BLaER1 treated with 17β-estradiol and CSF1 and Interleukin-3, amounts not matched to agents 10 nM and 100 nM (cell line): ENCODE data around the gene CSMD2.
"Not testable (repeated sequence)": the region's sequence is repeated elsewhere in the genome, so short reads cannot be mapped to it uniquely, and the experiment has no call there.

Source experiments
- H3K27ac ChIP-seq, 11 experiments: shearing (Covaris generic); formaldehyde crosslinking; 2 replicates each; pipeline ENCODE4 v1.8.1; 2022
- H3K27me3 ChIP-seq, 11 experiments: shearing (Covaris generic); formaldehyde crosslinking; 2 replicates each; pipeline ENCODE4 v1.8.1; 2022
- H3K36me3 ChIP-seq, 11 experiments: shearing (Covaris generic); formaldehyde crosslinking; 2 replicates each; pipeline ENCODE4 v1.8.1; 2022
- H3K4me1 ChIP-seq, 10 experiments: shearing (Covaris generic); formaldehyde crosslinking; 2 replicates each; pipeline ENCODE4 v1.8.1; 2022
- H3K4me2 ChIP-seq, 11 experiments: shearing (Covaris generic); formaldehyde crosslinking; 2 replicates each; pipeline ENCODE4 v1.8.1; 2022
- H3K4me3 ChIP-seq, 10 experiments: shearing (Covaris generic); formaldehyde crosslinking; 2 replicates each; pipeline ENCODE4 v1.8.1; 2022
- H3K9ac ChIP-seq, 11 experiments: shearing (Covaris generic); formaldehyde crosslinking; 2 replicates each; pipeline ENCODE4 v1.8.1; 2022
- H3K9me3 ChIP-seq, 11 experiments: shearing (Covaris generic); formaldehyde crosslinking; replicated peaks in 1 of 11; 2 replicates each; pipeline ENCODE4 v1.8.1; 2022
- H4K20me1 ChIP-seq, 11 experiments: shearing (Covaris generic); formaldehyde crosslinking; 2 replicates each; pipeline ENCODE4 v1.8.1; 2022
- Cebpa-rat ChIP-seq, 11 experiments: shearing (Covaris generic); IDR thresholded peaks; 2 replicates each; pipeline ENCODE4 v1.8.1; 2022

CSMD2 gene

DNA sequence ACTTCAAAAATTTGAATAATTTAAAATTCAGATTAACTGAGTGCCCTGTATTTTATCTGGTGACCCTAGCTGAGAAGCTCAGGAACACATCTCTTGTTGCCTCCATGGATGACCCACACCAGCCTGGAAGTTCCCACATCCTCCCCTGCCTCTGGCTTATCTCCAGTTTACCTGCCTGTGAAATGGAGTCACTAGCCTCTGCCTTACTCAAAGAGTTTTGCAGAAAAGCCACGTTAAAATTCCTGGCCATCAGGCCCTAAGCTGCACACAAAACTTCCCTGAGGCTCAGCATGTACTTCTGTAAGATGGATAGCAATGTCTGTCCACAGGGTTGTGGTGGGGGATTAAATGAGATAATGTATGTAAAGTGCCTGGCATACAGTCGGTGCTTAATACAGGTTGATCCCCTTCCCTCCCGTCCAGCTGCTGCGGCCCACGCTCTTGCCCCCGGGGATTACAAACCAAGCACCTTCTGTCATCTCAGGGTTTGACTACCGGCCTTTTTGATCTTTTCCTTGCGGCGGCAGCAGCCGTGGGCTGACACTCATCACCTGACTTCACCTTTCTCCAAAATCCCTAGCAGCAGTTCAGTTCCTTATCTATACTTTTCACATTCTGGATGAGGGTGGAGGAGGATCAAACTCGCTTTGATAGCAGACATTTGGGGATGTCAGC lies 136.5 kb downstream of the CSMD2 start:
- Histone ChIP-seq H3K27ac (no peak overlapping the region), H3K27me3 (no peaks in the 10 kb centered on the region), H3K36me3 (no peaks in the 10 kb centered on the region), H3K9ac (no peak overlapping the region), H3K4me3 (no peak overlapping the region), H4K20me1 (no peaks in the 10 kb centered on the region), H3K4me2 (no peak overlapping the region), H3K9me3 (no peaks in the 10 kb centered on the region), H3K4me1 (0 out of 20 replicates have a peak, but pooled peaks cover 0 to 5% (median 0%) of the 10 kb centered on the region in 10 experiments)
- no peak for TF ChIP-seq Cebpa-rat (IDR thresholded peaks at IDR 0.05)

DNA sequence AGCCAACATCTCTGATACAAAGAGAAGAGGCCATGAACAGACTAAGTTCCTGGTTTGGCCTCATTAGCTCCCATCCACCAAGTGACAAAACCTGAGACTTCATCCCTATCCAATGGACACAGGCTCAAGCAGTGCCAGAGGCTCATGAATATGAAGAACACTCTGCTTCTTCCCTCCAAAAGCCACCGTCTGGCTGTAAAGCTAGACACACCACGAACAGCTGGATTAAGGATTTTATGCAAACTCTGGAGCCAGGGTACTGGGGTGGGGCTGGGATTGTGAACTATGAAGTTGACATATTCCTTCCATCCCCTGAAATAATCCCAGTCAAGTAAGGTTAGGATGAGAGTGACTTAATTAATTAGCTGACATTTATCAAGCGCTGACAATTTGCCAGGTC lies 139.4 kb downstream of the CSMD2 start:
- H3K4me1 ChIP-seq: 0 out of 20 replicates have a peak, but pooled peaks cover 0 to 5% (median 0%) of the 10 kb centered on the region in 10 experiments
- H3K27ac ChIP-seq: no peak overlapping the region
- H3K27me3 ChIP-seq: no peaks in the 10 kb centered on the region
- TF ChIP-seq Cebpa-rat (IDR thresholded peaks at IDR 0.05): no peak
- no peak overlapping the region for H3K9ac ChIP-seq
- H4K20me1 ChIP-seq: no peaks in the 10 kb centered on the region
- no peak overlapping the region for H3K4me2 ChIP-seq
- no peak overlapping the region for H3K4me3 ChIP-seq
- no peaks in the 10 kb centered on the region for H3K9me3 ChIP-seq
- H3K36me3 ChIP-seq: no peaks in the 10 kb centered on the region

DNA sequence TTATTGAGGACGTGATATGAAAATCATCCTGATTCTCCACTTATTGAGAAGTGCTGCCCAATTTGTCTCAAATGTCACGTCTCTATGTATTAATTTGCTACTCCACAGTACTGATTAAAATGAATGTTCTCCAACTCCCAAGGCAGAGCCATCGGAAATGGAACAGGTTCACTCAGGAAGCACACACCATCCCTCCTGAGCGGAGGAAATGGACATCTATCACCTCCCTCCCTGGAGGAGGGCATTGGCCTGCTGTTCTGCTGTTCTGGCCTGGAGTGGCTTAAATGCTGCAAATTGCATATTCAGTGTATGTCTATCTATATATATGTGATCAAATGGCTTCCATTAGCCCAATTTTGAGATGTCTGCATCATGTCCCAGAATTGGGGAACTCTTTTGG lies 140.5 kb downstream of the CSMD2 start:
- no peaks in the 10 kb centered on the region for H4K20me1 ChIP-seq
- no peak overlapping the region for H3K27ac ChIP-seq
- 0 out of 22 replicates have a peak overlapping the region, but pooled peaks of 1 of the 11 experiments have one; percentile 37 for H3K4me2 ChIP-seq
- no peaks in the 10 kb centered on the region for H3K36me3 ChIP-seq
- no peak overlapping the region for H3K9ac ChIP-seq
- H3K4me3 ChIP-seq: no peak overlapping the region
- H3K27me3 ChIP-seq: no peaks in the 10 kb centered on the region
- 0 out of 20 replicates have a peak, but pooled peaks cover 0 to 5% (median 0%) of the 10 kb centered on the region in 10 experiments for H3K4me1 ChIP-seq
- no peak for TF ChIP-seq Cebpa-rat (IDR thresholded peaks at IDR 0.05)
- H3K9me3 ChIP-seq: no peaks in the 10 kb centered on the region

DNA sequence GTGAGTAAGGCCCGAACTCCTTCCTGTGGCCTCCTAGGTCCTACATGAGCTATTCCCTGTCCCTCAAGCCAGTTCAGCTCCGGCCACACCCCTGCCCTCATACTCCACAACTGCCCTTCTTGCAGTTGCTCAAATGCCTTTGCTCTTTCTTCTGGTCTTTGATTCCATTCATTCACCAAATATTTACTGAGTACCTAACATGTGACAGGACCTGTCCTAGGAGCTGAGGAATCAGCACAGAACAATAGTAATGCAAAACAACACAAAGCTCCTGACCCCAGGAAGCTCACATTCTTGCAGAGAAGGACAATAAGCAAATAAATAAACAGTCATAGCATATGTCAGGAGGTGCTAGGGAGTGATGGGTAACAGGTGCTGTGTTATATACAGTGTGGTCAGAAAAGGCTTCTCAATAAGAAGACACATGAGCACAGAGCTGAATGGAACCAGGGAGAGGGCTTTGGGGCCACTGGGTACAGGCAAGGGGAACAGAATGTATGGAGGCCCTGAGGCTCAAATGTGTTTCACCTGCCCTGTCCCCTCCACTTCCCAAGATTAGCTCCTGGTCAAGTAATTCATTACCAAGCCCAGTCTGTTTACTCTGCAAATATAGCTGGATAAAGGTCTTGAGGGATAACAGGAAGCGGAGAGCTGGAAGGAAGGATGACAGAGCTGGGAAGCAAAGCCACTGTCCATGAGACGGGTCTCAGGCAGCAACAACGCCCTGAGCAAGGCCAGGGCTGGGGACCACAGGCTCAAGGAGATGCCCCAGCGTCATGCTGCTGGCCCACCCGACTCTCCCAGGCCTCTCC lies 145.1 kb downstream of the CSMD2 start:
- Histone ChIP-seq H3K27me3 (no peaks in the 10 kb centered on the region), H3K36me3 (no peaks in the 10 kb centered on the region), H3K4me2 (no peak overlapping the region), H3K9me3 (no peaks in the 10 kb centered on the region; a peak in 1 of 22 replicates), H3K9ac (no peak overlapping the region), H3K4me3 (no peak overlapping the region), H3K27ac (no peak overlapping the region), H4K20me1 (no peaks in the 10 kb centered on the region), H3K4me1 (0 out of 20 replicates have a peak, but pooled peaks cover 0 to 11% (median 0%) of the 10 kb centered on the region in 10 experiments)
- TF ChIP-seq Cebpa-rat (IDR thresholded peaks at IDR 0.05): no peak

DNA sequence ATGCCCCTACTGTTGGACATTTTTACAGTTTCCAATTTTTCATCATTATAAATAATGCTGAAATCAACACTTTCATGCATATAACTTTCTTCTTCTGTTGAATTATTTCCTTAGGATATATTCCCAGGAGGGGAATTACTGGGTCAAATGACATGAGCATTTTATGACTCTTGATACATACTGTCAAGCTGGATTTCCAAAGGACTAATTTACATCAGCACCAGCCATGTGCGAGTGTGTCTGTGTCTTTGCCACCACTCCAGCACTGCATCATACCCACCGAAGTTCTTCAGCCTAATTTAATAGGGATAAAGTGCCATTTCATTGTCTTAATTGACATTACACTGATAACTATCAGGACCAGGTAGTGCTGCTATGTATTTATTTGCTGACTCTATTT lies 146.7 kb downstream of the CSMD2 start:
- TF ChIP-seq Cebpa-rat (IDR thresholded peaks at IDR 0.05): no peak
- no peak overlapping the region for H3K4me3 ChIP-seq
- no peak overlapping the region for H3K9ac ChIP-seq
- no peaks in the 10 kb centered on the region for H3K36me3 ChIP-seq
- 0 out of 20 replicates have a peak, but pooled peaks cover 0 to 7% (median 0%) of the 10 kb centered on the region in 10 experiments for H3K4me1 ChIP-seq
- no peak overlapping the region for H3K4me2 ChIP-seq
- no peaks in the 10 kb centered on the region for H3K27me3 ChIP-seq
- no peaks in the 10 kb centered on the region; a peak in 1 of 22 replicates for H3K9me3 ChIP-seq
- no peak overlapping the region for H3K27ac ChIP-seq
- H4K20me1 ChIP-seq: no peaks in the 10 kb centered on the region

DNA sequence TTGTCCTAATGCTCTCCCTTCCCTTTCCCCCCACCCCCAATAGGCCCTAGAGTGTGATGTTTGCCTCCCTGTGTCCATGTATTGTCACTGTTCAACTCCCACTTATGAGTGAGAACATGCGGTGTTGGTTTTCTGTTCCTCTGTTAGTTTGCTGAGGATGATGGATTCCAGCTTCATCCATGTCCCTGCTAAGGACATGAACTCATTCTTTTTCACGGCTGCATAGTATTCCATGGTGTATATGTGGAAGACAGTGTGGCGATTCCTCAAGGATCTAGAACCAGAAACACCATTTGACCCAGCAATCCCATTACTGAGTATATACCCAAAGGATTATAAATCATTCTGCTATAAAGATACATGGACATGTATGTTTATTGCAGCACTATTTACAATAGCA lies 148.7 kb downstream of the CSMD2 start:
- H3K4me3 ChIP-seq, H3K4me1 ChIP-seq, H3K9me3 ChIP-seq: not testable (repeated sequence)

DNA sequence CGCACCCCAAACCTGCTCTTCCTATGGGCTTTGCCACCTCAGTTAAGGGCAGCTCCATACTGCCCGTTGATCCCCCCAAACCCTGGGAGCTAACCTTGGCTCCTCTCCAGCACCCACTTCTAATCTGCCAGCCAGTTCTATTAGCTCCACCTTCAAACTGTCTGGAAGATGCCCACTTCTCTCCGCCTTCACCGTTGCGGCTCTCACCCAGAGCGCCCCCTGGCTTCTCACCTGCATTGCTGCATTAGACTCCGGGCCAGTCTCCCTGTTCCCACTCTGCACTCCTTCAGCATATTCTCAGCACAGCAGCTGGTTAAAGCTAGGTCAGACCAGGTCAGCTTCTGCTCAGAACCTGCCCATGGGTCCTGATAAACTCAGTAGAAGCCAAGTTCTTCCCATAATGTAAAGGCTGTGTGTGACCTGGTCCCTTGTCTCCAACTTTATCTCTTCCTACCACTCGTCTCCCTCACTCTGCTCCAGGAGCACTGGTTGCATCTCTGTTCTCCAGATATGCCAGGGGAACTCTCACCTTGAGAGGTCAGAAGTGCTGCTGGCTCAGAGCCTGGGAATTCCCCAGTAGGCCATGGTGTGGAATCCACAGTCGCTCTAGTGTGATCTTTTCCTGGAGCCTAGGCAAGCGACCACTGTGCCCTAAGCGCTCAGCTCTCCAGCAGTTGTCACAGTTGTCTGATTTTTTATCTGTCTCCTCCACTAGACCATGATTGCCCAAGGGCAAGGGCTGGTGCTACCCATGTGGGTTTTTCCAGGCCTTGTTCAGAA lies 150.9 kb downstream of the CSMD2 start:
- Histone ChIP-seq H3K9me3 (no peaks in the 10 kb centered on the region; a peak in 1 of 22 replicates), H3K27ac (no peak overlapping the region), H3K4me2 (no peak overlapping the region), H3K27me3 (no peaks in the 10 kb centered on the region), H3K4me1 (0 out of 20 replicates have a peak, but pooled peaks cover 0 to 7% (median 0%) of the 10 kb centered on the region in 10 experiments), H3K36me3 (no peaks in the 10 kb centered on the region), H3K4me3 (no peak overlapping the region), H4K20me1 (no peaks in the 10 kb centered on the region), H3K9ac (no peak overlapping the region)
- no peak for TF ChIP-seq Cebpa-rat (IDR thresholded peaks at IDR 0.05)

More for the DNA sequence above, 148.7 kb downstream of the CSMD2 start:
- not testable (repeated sequence) for H3K4me2 ChIP-seq, H3K27ac ChIP-seq, H3K36me3 ChIP-seq, H3K27me3 ChIP-seq, H4K20me1 ChIP-seq, H3K9ac ChIP-seq

DNA sequence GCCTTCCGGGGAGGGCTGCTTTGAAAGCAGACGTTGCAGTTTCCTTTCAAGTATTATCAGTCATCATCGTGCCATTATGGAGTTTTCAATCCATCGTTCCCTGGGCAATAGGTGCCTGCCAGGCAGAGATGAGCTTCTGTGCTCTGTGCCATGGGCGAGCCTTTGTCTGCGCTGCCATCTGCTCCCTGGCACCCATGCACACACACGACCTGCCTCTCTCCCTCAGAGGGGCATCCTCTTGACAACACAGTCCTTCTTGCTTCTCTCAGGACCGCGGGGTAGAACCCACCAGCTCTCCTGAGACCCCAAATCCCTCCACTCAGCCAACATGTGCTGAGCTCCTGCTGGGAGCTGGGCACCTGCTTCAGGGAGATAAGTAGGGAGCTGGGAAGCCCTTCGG lies 151.9 kb downstream of the CSMD2 start:
- H3K4me2 ChIP-seq: no peak overlapping the region

More for the DNA sequence above, 151.9 kb downstream of the CSMD2 start:
- Histone ChIP-seq H3K27me3 (no peaks in the 10 kb centered on the region), H3K4me1 (0 out of 20 replicates have a peak, but pooled peaks cover 0 to 6% (median 0%) of the 10 kb centered on the region in 10 experiments), H3K36me3 (no peaks in the 10 kb centered on the region), H4K20me1 (no peaks in the 10 kb centered on the region), H3K9me3 (no peaks in the 10 kb centered on the region; a peak in 1 of 22 replicates), H3K9ac (no peak overlapping the region), H3K27ac (no peak overlapping the region), H3K4me3 (no peak overlapping the region)
- no peak for TF ChIP-seq Cebpa-rat (IDR thresholded peaks at IDR 0.05)
